C4-2B (cell line): Measurements from ENCODE around the gene CD83.

Experiments
- ZFX ChIP-seq: fragments of 450-650 bp; IDR thresholded peaks from 2 replicates; pipeline ENCODE4 v1.6.1; 2017
- TF ChIP-seq, protein P1 (sequence below): fragments of 450-650 bp; conservative IDR thresholded peaks from 2 replicates; pipeline ENCODE4 v1.5.1; 2017; ENCODE audit warnings: mild to moderate bottlenecking

DNA sequence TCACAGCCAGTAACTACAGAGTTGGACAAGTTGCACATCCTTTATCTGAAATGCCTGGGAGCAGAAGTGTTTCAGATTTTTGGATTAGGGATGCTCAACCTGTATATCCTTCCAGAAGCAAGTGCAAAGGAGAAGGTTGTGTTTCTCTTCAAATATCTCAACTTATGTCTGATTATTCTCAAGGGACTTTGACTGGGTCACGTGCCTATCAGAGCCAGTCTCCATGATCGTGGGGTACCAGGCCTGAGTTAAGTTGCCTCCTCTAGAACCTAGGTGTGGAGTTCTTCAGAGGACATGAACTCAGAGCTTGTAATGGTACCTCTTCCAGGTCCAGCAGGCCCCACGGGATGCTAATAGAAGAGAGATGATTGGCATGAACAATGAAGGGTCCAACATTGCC, 7.8 kb downstream of the CD83 start:
- TF ChIP-seq, protein P1, sequence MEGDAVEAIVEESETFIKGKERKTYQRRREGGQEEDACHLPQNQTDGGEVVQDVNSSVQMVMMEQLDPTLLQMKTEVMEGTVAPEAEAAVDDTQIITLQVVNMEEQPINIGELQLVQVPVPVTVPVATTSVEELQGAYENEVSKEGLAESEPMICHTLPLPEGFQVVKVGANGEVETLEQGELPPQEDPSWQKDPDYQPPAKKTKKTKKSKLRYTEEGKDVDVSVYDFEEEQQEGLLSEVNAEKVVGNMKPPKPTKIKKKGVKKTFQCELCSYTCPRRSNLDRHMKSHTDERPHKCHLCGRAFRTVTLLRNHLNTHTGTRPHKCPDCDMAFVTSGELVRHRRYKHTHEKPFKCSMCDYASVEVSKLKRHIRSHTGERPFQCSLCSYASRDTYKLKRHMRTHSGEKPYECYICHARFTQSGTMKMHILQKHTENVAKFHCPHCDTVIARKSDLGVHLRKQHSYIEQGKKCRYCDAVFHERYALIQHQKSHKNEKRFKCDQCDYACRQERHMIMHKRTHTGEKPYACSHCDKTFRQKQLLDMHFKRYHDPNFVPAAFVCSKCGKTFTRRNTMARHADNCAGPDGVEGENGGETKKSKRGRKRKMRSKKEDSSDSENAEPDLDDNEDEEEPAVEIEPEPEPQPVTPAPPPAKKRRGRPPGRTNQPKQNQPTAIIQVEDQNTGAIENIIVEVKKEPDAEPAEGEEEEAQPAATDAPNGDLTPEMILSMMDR, result no peak
- no peak for TF ChIP-seq ZFX
